NCI-H460 (cell line): ENCODE results near the gene FETUB. TPM values are rescaled to one million over a fixed set of nuclear protein-coding genes. Genes with fewer than 3 reads are reported as not detected.
A peak's percentile ranks its signal among the peaks of the same experiment; 100 is the strongest.

Experiments used
- DNase-seq: peaks from one replicate; pipeline ENCODE4 v3.0.0-alpha.2; 2016; ENCODE audit warnings: low read depth; ENCODE audit errors: extremely low read depth
- polyA plus RNA-seq: library from polyadenylated mRNA; depleted of rRNA; stranded (reverse); fragments of >200 nt; gene quantifications from 2 replicates; pipeline ENCODE4 v1.2.3, GENCODE V29; 2014; cell fraction: nucleus; rRNA removed
- total RNA-seq: library from RNA; depleted of rRNA; stranded (reverse); fragments of >200 nt; shearing (Covaris generic); gene quantifications from 2 replicates; pipeline ENCODE4 v1.2.3, GENCODE V29; 2014; rRNA removed

The FETUB gene, protein sequence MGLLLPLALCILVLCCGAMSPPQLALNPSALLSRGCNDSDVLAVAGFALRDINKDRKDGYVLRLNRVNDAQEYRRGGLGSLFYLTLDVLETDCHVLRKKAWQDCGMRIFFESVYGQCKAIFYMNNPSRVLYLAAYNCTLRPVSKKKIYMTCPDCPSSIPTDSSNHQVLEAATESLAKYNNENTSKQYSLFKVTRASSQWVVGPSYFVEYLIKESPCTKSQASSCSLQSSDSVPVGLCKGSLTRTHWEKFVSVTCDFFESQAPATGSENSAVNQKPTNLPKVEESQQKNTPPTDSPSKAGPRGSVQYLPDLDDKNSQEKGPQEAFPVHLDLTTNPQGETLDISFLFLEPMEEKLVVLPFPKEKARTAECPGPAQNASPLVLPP
- not detected in 2 replicates for total RNA-seq
- not detected in 2 replicates for polyA plus RNA-seq

DNA sequence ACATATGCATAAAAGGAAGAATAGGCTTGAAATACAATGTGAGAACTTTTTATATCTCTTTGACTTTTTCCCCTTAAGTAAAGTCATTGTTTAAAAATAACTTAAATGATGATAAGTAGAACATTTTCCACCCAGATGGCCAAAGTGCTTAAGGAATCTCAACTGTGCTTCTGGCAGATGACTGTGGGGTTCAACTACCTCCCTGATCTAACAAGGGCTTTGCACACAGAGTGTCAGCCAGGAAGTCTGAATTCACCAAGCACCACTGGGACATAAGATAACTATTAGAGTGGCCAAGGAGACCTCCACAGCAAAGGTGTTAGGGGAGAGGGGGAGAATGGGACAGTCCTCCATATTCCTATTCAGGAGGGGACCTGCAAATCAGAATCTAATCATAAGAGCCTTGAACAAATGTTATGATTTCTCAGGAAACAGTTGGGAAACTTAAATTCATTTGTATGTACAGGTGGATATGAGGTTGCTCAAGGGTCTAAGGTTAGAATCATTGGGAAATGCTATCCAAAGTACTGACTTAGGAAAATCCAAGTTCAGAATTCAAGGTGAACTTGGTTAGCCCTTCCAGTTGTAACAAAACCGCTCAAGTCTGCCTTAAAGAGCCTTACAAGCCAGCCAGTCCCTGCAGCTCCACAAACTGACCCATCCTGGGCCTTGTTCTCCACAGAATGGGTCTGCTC lies at the start of gene FETUB:
Gene FETUB, plus strand, starts transcription at position 622 of the 695 bp plus-strand sequence. Its CDS starts 62 bp downstream, at position 684.
- no peak for DNase-seq

- DNase-seq = no peak
These were observed 49.5 kb upstream of the FETUB start for GRCh38 chr3:186590580-186591295.

DNA sequence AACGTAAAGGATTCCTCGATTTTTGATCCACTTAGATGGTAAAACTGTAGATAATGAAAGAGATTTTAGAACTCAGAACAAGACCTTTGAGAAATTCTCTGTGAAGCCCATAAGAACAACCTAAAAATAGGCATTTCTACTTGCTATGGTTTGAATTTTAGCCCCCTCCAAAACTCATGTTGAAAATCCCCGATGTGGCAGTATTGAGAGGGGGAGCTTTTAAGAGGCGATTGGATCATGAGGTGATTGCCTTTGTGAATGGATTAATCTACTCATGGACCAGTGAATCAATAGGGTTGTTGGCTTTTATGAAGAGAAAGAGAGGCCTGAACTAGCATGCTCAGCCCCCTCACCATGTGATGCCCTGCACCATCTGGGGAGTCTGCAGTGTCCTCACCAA lies 47.5 kb upstream of the FETUB start:
- no peak for DNase-seq

DNA sequence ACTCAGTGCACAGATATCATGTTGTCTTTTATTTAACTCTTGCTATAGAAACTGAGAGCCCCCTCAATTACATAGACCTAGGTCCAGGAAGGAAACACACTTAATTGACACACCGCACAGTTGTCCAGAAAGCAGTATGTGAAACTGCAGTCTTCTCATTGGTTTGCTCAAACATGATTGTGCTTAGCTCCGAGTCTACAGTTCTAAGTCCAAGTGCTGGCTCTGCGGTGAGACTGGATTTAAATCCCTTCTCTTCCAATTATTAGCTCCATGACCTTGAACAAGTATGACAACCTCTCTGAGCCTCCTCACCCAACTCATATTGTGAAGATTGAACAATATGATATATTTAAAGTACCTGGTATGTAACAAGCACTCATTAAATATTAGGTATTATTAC lies 46.3 kb upstream of the FETUB start:
- no peak for DNase-seq

DNA sequence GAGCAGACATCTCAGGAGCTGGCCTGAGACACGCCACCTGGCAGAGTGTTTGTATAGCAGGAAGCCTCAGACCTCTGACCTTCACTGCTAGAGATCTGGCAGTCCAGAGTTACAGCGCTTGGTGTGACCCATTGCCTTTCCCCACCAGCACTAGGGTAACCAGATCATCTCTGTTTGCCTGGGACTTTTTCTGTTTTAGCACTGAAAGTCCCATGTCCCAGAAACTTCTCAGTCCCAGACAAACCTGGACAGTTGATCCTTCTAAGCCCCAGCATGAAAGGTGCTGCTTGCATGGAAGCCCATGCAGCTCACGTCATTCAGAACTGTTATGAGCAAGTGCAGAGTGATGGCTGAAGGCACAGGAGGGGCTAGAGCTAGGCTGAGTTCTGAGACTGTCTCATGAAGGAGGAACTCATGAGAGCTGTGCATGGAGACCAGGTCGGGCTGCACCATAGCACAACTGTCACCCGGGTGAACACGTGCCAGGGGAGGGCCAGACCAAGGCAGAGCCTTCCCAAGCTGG lies 45.5 kb upstream of the FETUB start:
- DNase-seq = no peak

- DNase-seq = peak; percentile 22
These were observed 43.5 kb upstream of the FETUB start for GRCh38 chr3:186596568-186597287.

- no peak for DNase-seq
These were observed 42.0 kb upstream of the FETUB start for GRCh38 chr3:186598108-186598784.

DNA sequence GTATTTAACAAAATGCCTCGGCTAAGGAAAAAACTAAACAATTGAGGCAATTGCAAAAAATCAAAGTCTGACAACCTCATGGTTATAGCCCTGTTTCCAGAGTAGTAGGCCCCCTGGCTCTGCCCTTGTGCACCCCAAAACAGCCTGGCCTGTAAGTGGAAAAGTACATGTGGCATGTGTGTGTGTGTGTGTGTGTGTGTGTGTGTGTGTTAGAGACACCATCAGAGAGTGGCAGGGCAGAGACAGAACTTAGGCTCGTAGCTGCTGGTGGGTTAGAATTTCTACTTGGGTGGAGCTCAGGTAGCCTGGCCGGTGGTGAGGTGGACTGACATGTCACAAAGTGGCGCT lies 41.4 kb upstream of the FETUB start:
- DNase-seq = no peak

GRCh38 chr3:186599142-186599784 lies 40.9 kb upstream of the FETUB start:
- no peak for DNase-seq

GRCh38 chr3:186599785-186600166 lies 40.4 kb upstream of the FETUB start:
- DNase-seq = no peak

GRCh38 chr3:186600896-186601295 lies 39.3 kb upstream of the FETUB start:
- DNase-seq = no peak

DNA sequence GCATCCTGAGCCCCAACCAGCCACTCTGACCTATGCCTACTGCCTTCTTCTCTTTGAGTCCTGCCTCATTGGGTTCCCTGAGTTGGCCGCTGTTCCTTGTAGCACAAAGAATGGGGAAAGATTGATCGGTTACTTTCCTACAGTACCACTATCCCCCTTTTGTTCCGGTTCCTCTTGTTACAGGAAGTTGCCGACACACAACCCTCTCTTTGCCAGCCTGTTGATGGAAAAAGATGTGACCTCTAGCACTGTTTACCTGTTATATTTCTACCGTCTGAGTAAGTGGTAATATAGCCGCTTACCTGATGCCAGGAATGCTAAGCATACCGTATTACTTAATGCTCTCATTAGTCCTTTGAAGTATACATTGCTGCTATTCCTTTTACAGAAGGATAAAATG lies 37.0 kb upstream of the FETUB start:
- DNase-seq = no peak

DNA sequence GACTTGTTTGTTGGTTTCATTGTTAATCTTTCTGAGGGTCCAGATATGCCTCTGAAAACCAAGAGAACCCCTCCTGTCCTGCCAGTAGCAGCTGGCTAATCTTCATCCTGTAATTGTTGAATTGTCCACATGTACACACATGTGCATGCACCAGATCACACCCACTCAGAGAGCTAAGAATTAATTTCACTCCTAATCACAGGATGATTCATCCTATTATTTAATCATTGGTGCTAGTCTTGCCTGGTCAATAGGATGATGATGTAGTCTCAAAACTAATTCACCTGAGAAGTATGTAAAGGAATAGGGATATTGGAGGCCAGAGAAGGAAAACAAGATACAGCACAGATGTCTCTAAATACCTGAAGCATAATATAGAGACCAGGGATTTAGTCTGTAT lies 35.1 kb upstream of the FETUB start:
- DNase-seq = no peak

DNA sequence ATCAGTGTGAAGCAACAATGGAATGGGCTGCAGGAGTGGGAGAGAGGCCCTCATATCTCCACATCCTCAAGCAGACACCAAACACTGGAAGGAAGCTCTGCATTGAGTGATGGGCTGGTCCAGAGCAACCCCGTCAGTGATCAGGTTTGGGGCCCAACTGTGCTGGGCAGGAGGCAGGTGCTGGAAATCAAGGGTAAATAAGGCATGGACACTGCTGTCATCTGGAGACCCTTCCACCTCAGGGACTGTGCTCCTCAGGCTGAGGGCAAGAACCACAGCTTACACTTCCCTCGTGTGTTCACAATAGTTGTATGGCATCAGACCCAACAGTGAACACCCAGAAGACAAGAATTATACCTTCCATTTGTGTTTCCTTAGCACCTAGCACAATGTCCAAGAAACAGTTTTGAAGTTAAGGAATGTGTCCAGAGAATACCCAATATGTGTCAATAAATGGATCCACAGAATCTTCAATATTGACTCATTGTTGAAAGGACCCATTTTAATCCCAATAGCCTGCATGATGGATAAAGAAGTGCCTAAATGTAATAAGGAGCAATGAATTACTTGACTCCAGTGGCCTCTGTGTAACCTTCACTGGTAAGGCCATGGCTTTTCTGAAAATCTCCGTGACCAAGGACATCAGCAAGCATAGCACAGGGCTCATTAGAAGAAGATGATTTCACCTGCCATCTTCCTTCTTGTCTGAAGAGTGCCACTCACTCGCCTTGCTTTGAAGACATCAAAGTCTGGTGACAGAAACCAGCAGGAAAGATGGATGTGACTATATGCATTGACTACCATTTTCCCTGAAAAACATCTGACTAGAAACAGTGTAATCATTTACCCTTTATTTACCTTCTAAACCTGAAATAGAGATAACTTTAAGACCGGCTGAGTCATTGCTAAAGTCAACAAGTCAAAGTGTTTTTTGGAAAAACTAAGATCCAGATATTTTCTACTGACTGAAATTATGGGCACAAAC lies 34.3 kb upstream of the FETUB start:
- DNase-seq = no peak

DNA sequence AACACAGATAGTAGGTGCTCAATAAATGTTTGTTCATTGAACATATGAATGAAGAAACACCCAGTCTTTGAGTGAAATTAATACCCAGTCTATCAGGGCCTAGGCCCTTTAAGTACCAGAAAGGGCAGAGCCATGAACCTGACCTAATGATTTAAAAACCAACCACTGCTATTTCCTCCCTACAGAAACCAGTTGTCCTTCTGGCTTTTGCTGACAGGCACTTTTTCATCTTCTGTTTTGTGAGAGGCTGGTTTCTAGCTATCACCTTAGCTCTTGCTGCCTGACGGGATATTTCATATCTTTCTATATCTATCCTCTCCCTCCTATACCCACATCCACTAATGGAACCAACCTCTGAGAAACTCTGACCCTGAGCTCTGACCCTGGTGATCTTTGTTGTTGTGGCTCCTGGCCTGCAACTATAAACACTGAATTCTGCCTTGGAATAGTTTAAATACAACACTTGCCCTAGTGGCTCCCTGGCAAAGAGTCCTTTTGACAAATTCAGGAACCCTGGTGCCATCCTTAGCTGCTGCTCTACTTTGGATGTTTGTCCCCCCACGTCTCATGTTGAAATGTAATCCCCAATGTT lies 31.5 kb upstream of the FETUB start:
- DNase-seq = no peak

GRCh38 chr3:186609247-186609868 lies 30.8 kb upstream of the FETUB start:
- DNase-seq = no peak

GRCh38 chr3:186612065-186612464 lies 28.1 kb upstream of the FETUB start:
- no peak for DNase-seq
